Ovary (tissue), 9 donors: ENCODE results near the gene ZPBP2. TPM values are rescaled to one million over a fixed set of nuclear protein-coding genes. Genes with fewer than 3 reads are reported as not detected.

ENCODE experiments used
- DNase-seq, 5 donors: peaks; one replicate each; pipeline ENCODE4 v3.0.0-alpha.2; 2019 to 2020
- H3K27ac ChIP-seq, 2 donors: fragments of 200-600 bp; one replicate each; pipeline versions ENCODE4 v1.5.1 to v1.8.0; 2019 to 2022
- H3K27me3 ChIP-seq: fragments of 200-600 bp; one replicate; pipeline ENCODE4 v1.8.0; 2022
- H3K36me3 ChIP-seq: fragments of 200-600 bp; sonication (generic); one replicate; pipeline ENCODE4 v1.5.1; 2019
- H3K4me1 ChIP-seq: one replicate; pipeline ENCODE4 v1.8.1; 2013; ENCODE audit warnings: mild to moderate bottlenecking, moderate library complexity; ENCODE audit not compliant: insufficient read depth
- H3K4me3 ChIP-seq: fragments of 200-600 bp; sonication (generic); one replicate; pipeline ENCODE4 v1.5.1; 2017
- H3K9me3 ChIP-seq, 2 donors: fragments of 200-600 bp in 1 of 2; sonication (generic) in 1 of 2; one replicate each; pipeline versions ENCODE4 v1.5.1 to v1.8.1; 2013 to 2019; ENCODE audit warnings: mild to moderate bottlenecking in 1 of 2, moderate library complexity in 1 of 2
- EP300 ChIP-seq: sonication (generic); formaldehyde crosslinking; IDR thresholded peaks from one replicate; pipeline ENCODE4 v1.6.1; 2017; ENCODE audit warnings: antibody characterized with exemption
- POLR2A ChIP-seq: fragments of 450-650 bp; IDR thresholded peaks from one replicate; pipeline ENCODE4 v1.6.1; 2017; ENCODE audit warnings: antibody characterized with exemption, mild to moderate bottlenecking, moderate library complexity
- WGBS, 3 donors: extraction: QIAGEN DNeasy Blood & Tissue Kit in 1 of 3; methylation state at CpG; one replicate each; pipeline versions ENCODE4 v1.1.5 to v1.1.7; 2013 to 2017; 5-methylcytosine and 5-hydroxymethylcytosine counted together
- intact Hi-C, 4 donors: fragments of 100-400 bp; cut with DNase I; formaldehyde crosslinking; loops; one replicate each; pipeline versions ENCODE4 v1.11.0 to v1.15.1; 2022 to 2023
- polyA plus RNA-seq, 2 donors: library from polyadenylated mRNA; stranded (reverse); fragments of 200-250 nt in 1 of 2; fragments of 350-450 nt in 1 of 2; fragmentation: Illumina TruSeq in 1 of 2; extraction: RNeasy Lipid Tissue Mini Kit (QIAGEN cat#74804) in 1 of 2; gene quantifications; one replicate each; pipeline ENCODE4 v1.2.3, GENCODE V29; 2013 to 2014
- total RNA-seq, 7 donors: library from RNA; depleted of rRNA in 2 of 7; stranded (reverse); fragments of >200 nt in 2 of 7; fragmentation: NEBNext Ultra II Directional in 3 of 7; extraction: Animal tissue kit (Norgen Biotek cat#: 25700) in 3 of 7; gene quantifications; one replicate each; pipeline versions ENCODE4 v1.1.0 to v1.2.4, GENCODE V29; 2016 to 2023
- TF ChIP-seq, protein P1 (sequence below), 3 donors: fragments of 450-650 bp in 2 of 3; fragments of 200-600 bp in 1 of 3; IDR thresholded peaks; one replicate each; pipeline versions ENCODE4 v1.5.1 to v1.8.0; 2016 to 2022; ENCODE audit warnings: antibody characterized with exemption in 3 of 3, mild to moderate bottlenecking in 1 of 3
- donor health status: DM: no; HTN: no; CAD: no; lungs with moderate emphysema.
- donor health status: DM: no; HTN: no; CAD: no.
- donor health status: Bipolar disorder and iron deficiency.
- donor health status: DM: yes; HTN: yes; CAD: no.
- donor health status: DM: no; HTN: no; CAD: no.
- donor health status: DM: yes; HTN: yes; CAD: no.

ZPBP2 gene
- total and polyA plus RNA-seq, 9 donors: not detected

DNA sequence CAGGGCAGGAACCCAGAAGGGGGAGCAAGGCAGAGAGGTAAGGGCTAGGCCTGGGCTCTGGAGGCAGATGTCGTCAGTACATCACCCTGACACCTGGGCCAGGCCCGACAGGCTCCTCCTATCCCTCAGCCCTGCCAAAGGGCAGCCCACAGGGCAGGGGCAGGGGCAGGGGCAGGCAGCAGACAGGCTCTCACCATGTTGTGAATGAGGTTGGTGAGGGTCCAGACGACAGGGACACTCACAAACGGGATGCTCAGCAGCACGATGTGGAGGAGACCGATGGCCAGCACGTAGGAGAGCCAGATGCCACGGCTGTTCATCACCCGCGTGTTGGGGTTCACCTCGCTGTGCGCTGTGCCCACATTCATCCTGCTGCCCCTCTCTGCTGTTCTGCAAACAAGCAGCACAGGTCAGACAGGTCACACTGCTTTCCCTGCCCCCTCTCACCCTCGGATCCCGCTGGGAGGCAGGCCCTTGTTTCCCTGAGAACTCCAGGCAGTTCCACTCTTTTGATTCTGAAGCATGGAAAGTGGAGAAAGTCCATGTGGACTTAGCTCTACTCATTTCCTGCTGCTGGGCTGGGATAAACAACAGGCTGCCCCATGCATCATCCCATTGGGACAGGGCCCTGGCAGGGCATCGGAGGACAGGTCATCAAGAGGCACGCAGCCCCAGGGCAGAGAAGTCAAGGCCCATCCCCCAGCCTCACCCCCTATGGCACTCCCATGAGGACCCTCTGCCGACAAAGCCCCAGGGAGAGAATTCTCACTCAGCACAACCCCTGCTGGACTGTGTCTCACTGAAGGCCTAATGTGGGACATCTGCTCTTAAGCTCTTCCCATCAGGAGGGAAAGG lies 56.1 kb downstream of the ZPBP2 start:
- H3K4me3 ChIP-seq: no peak overlapping the region
- H3K27ac ChIP-seq: no peak overlapping the region
- no peaks in the 10 kb centered on the region for H3K9me3 ChIP-seq
- TF ChIP-seq, protein P1, sequence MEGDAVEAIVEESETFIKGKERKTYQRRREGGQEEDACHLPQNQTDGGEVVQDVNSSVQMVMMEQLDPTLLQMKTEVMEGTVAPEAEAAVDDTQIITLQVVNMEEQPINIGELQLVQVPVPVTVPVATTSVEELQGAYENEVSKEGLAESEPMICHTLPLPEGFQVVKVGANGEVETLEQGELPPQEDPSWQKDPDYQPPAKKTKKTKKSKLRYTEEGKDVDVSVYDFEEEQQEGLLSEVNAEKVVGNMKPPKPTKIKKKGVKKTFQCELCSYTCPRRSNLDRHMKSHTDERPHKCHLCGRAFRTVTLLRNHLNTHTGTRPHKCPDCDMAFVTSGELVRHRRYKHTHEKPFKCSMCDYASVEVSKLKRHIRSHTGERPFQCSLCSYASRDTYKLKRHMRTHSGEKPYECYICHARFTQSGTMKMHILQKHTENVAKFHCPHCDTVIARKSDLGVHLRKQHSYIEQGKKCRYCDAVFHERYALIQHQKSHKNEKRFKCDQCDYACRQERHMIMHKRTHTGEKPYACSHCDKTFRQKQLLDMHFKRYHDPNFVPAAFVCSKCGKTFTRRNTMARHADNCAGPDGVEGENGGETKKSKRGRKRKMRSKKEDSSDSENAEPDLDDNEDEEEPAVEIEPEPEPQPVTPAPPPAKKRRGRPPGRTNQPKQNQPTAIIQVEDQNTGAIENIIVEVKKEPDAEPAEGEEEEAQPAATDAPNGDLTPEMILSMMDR (IDR thresholded peaks at IDR 0.05): no peak
- TF ChIP-seq EP300 (no peak), POLR2A (no peak)
- H3K4me1 ChIP-seq: peaks cover 6% of the 10 kb centered on the region
- intact Hi-C loops: no loop called here
- no peaks in the 10 kb centered on the region for H3K27me3 ChIP-seq
- DNase-seq: no peak
- WGBS, 3 donors: 69 to 72% (median 70%) methylated on average over 17 of the region's 17 CpGs
- no peaks in the 10 kb centered on the region for H3K36me3 ChIP-seq

DNA sequence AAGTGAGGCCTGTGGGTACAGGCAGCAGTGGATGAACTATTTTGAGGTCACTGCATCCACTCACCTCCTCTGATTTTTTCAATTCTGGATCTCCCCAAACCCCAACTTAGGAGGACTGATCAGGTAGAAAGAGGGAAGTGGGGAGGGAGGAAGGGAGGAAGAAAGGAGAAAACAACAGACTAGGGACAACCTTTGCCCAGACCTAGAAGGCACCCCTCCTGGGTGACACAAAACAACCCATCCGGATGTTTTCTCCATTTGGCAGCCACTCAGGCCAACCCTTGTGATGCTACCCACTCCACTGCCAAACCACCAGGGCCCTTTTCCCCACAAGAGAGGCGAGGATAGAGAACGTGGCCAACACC lies 56.7 kb downstream of the ZPBP2 start:
- H3K36me3 ChIP-seq: no peaks in the 10 kb centered on the region
- TF ChIP-seq, protein P1 (IDR thresholded peaks at IDR 0.05): no peak
- TF ChIP-seq POLR2A (no peak), EP300 (no peak)
- peaks cover 6% of the 10 kb centered on the region for H3K4me1 ChIP-seq
- no peak for DNase-seq
- no peak overlapping the region for H3K4me3 ChIP-seq
- H3K27me3 ChIP-seq: no peaks in the 10 kb centered on the region
- intact Hi-C loops: no loop called here
- H3K27ac ChIP-seq: no peak overlapping the region
- WGBS, 3 donors: 63 to 76% (median 64%) methylated on average over 3 of the region's 3 CpGs
- H3K9me3 ChIP-seq: no peaks in the 10 kb centered on the region

DNA sequence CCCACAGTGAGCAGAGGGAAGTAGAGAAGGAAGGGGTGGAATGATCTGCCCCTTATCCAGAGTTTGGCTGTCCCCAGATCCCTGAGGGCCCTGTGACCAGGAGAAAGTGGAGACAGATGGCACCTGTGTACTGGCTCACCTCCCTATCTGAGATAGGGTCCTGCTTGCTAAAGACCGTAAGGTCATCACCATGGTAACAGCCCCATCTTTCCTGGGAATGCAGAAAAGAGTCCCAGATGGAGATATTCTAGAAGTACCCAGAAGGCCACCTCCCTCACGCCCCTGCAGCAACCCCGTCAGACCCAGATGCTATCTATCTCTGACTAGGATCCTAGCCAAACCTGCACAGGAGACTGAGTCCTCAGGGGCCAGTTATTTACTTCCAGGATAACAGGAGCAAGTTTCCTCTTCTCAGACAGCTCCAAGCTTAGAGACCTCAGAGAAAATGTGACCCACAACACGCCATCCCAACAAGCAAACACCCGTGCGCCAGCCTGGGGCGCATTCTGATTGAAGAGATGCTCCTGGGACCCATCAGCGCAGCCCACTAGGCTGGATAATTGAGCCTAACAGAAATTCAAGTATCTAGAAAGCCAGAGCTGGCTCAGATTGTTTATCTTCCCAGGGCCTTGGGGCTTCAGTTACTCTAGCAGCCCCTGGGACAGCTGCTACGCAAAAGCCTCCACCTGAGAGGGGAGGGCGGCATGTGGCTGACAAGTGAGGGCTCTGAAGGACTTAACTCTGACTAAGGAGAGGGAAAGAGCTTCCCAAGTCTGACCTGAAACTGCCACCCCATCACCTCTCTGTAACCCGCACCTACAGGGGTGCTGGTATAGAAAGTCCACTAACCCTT lies 57.5 kb downstream of the ZPBP2 start:
- intact Hi-C loops: loop anchor here in 1 of 4 donors (2.0 kb wide), 1 partner anchor 27 kb away; no protein-coding TSS in a partner anchor
- no peaks in the 10 kb centered on the region for H3K36me3 ChIP-seq
- H3K4me3 ChIP-seq: no peak overlapping the region
- DNase-seq: no peak
- 80 to 88% (median 83%) methylated on average over 11 of the region's 11 CpGs for WGBS, 3 donors
- TF ChIP-seq EP300 (no peak), POLR2A (no peak)
- TF ChIP-seq, protein P1 (IDR thresholded peaks at IDR 0.05): no peak
- no peaks in the 10 kb centered on the region for H3K27me3 ChIP-seq
- peaks cover 6% of the 10 kb centered on the region for H3K4me1 ChIP-seq
- H3K9me3 ChIP-seq: no peaks in the 10 kb centered on the region
- H3K27ac ChIP-seq: no peak overlapping the region

DNA sequence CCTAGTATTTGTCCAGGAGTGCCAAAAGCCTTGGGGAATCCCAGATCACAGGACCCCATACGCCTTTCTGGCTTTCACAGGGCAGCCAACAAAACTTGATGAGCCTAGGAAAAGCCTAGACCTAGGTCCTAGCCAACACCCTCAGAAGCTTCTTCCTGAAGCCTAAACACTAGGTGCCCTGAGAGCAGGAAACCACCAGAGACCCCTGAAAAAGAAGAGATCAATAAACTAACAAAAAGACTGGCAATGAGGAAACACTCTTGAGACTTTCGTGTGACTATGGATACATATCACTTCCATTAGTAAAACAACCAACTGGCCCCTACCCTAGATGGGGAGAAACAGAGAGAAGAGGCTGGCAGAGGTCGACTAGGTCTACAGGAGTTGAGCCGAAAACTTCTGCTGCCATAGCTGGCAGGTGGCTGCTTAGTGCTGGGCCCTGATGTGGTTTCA lies 58.2 kb downstream of the ZPBP2 start:
- peaks cover 6% of the 10 kb centered on the region for H3K4me1 ChIP-seq
- peak overlapping the region; percentile 96 for H3K4me3 ChIP-seq
- DNase-seq: no peak
- no peaks in the 10 kb centered on the region for H3K27me3 ChIP-seq
- WGBS, 3 donors: 29 to 35% (median 29%) methylated on average over 4 of the region's 4 CpGs
- H3K27ac ChIP-seq: no peak overlapping the region
- intact Hi-C loops: loop anchor here in 1 of 4 donors (2.0 kb wide), 1 partner anchor 27 kb away; no protein-coding TSS in a partner anchor
- H3K36me3 ChIP-seq: no peaks in the 10 kb centered on the region
- TF ChIP-seq POLR2A (no peak), EP300 (no peak)
- TF ChIP-seq, protein P1 (IDR thresholded peaks at IDR 0.05): no peak
- H3K9me3 ChIP-seq: no peaks in the 10 kb centered on the region
